WTC11 (cell line): Measurements from ENCODE around the gene EHD3. TPM values are rescaled to one million over a fixed set of nuclear protein-coding genes. Genes with fewer than 3 reads are reported as not detected.

Source experiments
- ATAC-seq: fragments of 200-7000 bp; cut with Tn5 transposase; 2 replicates; pipeline ENCODE4 v1.10.0; 2021; ENCODE audit warnings: mild to moderate bottlenecking, moderate library complexity
- CTCF ChIA-PET: fragments of 300-600 bp; sonication (Branson Sonifier 250); formaldehyde crosslinking; loops from one replicate; lab custom pipeline; 2021; ENCODE audit warnings: antibody characterized with exemption; lab: Charles Lee
- POLR2A ChIA-PET: fragments of 350-600 bp; sonication (Branson Sonifier 250); formaldehyde crosslinking; loops from one replicate; lab custom pipeline; 2021; ENCODE audit warnings: antibody characterized with exemption; lab: Charles Lee
- DNase-seq: peaks from one replicate; pipeline ENCODE4 v3.0.0; 2021; ENCODE audit warnings: low spot score
- H3K27ac Mint-ChIP-seq: 2 replicates; pipeline ENCODE4 v1.8.0; 2021; ENCODE audit warnings: mixed read lengths
- H3K27me3 Mint-ChIP-seq: 2 replicates; pipeline ENCODE4 v1.8.0; 2021; ENCODE audit warnings: low read depth, mild to moderate bottlenecking, moderate library complexity, mixed read lengths
- H3K36me3 Mint-ChIP-seq: 2 replicates; pipeline ENCODE4 v1.8.0; 2021; ENCODE audit warnings: mixed read lengths
- H3K4me1 Mint-ChIP-seq: 2 replicates; pipeline ENCODE4 v1.8.0; 2022; ENCODE audit warnings: mixed read lengths
- H3K4me3 Mint-ChIP-seq: 2 replicates; pipeline ENCODE4 v1.8.0; 2021; ENCODE audit warnings: mild to moderate bottlenecking, moderate library complexity, mixed read lengths
- H3K9me3 Mint-ChIP-seq: 2 replicates; pipeline ENCODE4 v1.8.0; 2021; ENCODE audit warnings: mixed read lengths
- AFF4 ChIP-seq: sonication (generic); formaldehyde crosslinking; IDR thresholded peaks from 2 replicates; pipeline ENCODE4 v1.8.1; 2023; ENCODE audit warnings: mild to moderate bottlenecking, missing genetic modification reagents, borderline replicate concordance
- ATF6 ChIP-seq: sonication (generic); formaldehyde crosslinking; IDR thresholded peaks from 2 replicates; pipeline ENCODE4 v1.8.1; 2023; ENCODE audit warnings: mild to moderate bottlenecking, missing genetic modification reagents
- CBFB ChIP-seq: sonication (generic); formaldehyde crosslinking; IDR thresholded peaks from 2 replicates; pipeline ENCODE4 v1.8.1; 2022; ENCODE audit warnings: mild to moderate bottlenecking, low read depth, missing genetic modification reagents
- E2F1 ChIP-seq: sonication (generic); formaldehyde crosslinking; IDR thresholded peaks from 2 replicates; pipeline ENCODE4 v1.8.0; 2022; ENCODE audit warnings: mild to moderate bottlenecking, missing genetic modification reagents
- EMX1 ChIP-seq: fragments of 250-450 bp; sonication (Bioruptor Pico); IDR thresholded peaks from 2 replicates; pipeline ENCODE4 v1.8.0; 2021; ENCODE audit warnings: mild to moderate bottlenecking
- ERG ChIP-seq: fragments of 250-450 bp; sonication (Bioruptor Pico); IDR thresholded peaks from 2 replicates; pipeline ENCODE4 v1.8.0; 2021; ENCODE audit warnings: mild to moderate bottlenecking
- FOXK1 ChIP-seq: sonication (generic); formaldehyde crosslinking; IDR thresholded peaks from 2 replicates; pipeline ENCODE4 v1.8.0; 2022; ENCODE audit warnings: mild to moderate bottlenecking, moderate library complexity, missing genetic modification reagents
- MAX ChIP-seq: sonication (generic); formaldehyde crosslinking; IDR thresholded peaks from 2 replicates; pipeline ENCODE4 v1.8.0; 2022; ENCODE audit warnings: mild to moderate bottlenecking, missing genetic modification reagents
- NR2C2 ChIP-seq: sonication (generic); formaldehyde crosslinking; IDR thresholded peaks from 2 replicates; pipeline ENCODE4 v1.8.0; 2022; ENCODE audit warnings: mild to moderate bottlenecking, missing genetic modification reagents
- PREB ChIP-seq: sonication (generic); formaldehyde crosslinking; IDR thresholded peaks from 2 replicates; pipeline ENCODE4 v1.8.1; 2022; ENCODE audit warnings: mild to moderate bottlenecking, missing genetic modification reagents, moderate library complexity, borderline replicate concordance
- PRRX2 ChIP-seq: fragments of 250-450 bp; sonication (Bioruptor Pico); IDR thresholded peaks from 2 replicates; pipeline ENCODE4 v1.8.0; 2021; ENCODE audit warnings: mild to moderate bottlenecking
- TEAD1 ChIP-seq: sonication (generic); formaldehyde crosslinking; IDR thresholded peaks from 2 replicates; pipeline ENCODE4 v1.8.0; 2022; ENCODE audit warnings: mild to moderate bottlenecking, missing genetic modification reagents
- TP53 ChIP-seq: sonication (generic); formaldehyde crosslinking; IDR thresholded peaks from 2 replicates; pipeline ENCODE4 v1.8.1; 2023; ENCODE audit warnings: mild to moderate bottlenecking, missing genetic modification reagents
- ZMAT4 ChIP-seq: fragments of 250-450 bp; sonication (Bioruptor Pico); IDR thresholded peaks from 2 replicates; pipeline ENCODE4 v1.9.0; 2021; ENCODE audit warnings: mild to moderate bottlenecking
- ZNF121 ChIP-seq: sonication (generic); formaldehyde crosslinking; IDR thresholded peaks from 2 replicates; pipeline ENCODE4 v1.8.0; 2023; ENCODE audit warnings: missing genetic modification reagents
- ZNF232 ChIP-seq: sonication (generic); formaldehyde crosslinking; IDR thresholded peaks from 2 replicates; pipeline ENCODE4 v1.8.0; 2022; ENCODE audit warnings: mild to moderate bottlenecking, missing genetic modification reagents
- ZNF425 ChIP-seq: fragments of 250-450 bp; sonication (Bioruptor Pico); conservative IDR thresholded peaks from 2 replicates; pipeline ENCODE4 v1.9.0; 2021; ENCODE audit warnings: mild to moderate bottlenecking
- ZNF512 ChIP-seq: sonication (generic); formaldehyde crosslinking; IDR thresholded peaks from 2 replicates; pipeline ENCODE4 v1.8.1; 2022; ENCODE audit warnings: missing genetic modification reagents, borderline replicate concordance
- ZSCAN18 ChIP-seq: fragments of 250-450 bp; sonication (Bioruptor Pico); IDR thresholded peaks from 2 replicates; pipeline ENCODE4 v2.1.2; 2022; ENCODE audit warnings: mild to moderate bottlenecking, moderate library complexity
- total RNA-seq: library from RNA; stranded (reverse); gene quantifications from 3 replicates; pipeline ENCODE4 v1.2.3, GENCODE V29; 2021

Gene EHD3
- total RNA-seq, 1 experiment from 2014 or later, result 10.0 TPM

- TF ChIP-seq PREB (CRISPR knock-in tag) (no peak), CBFB (CRISPR knock-in tag) (no peak), FOXK1 (CRISPR knock-in tag) (no peak)
Observed at GRCh38 chr2:31299547-31299946, 65.6 kb downstream of the EHD3 start (continued).

GRCh38 chr2:31300309-31300708, 66.4 kb downstream of the EHD3 start:
- Mint-ChIP-seq H3K4me1 (peaks cover 23% of the 10 kb centered on the region), H3K36me3 (no peaks in the 10 kb centered on the region), H3K9me3 (no peaks in the 10 kb centered on the region), H3K4me3 (no peak overlapping the region), H3K27ac (no peak overlapping the region), H3K27me3 (0 out of 2 replicates have a peak, but pooled peaks cover 4% of the 10 kb centered on the region)
- CTCF ChIA-PET, result interaction anchor here (1.5 to 1.6 kb wide), 2 partner anchors 33 to 66 kb away, joined by 3 to 5 read pairs; partner anchors contain the start of gene EHD3
- DNase-seq (no peak), ATAC-seq (no peak)
- POLR2A ChIA-PET, result no interaction called here
- no peak for TF ChIP-seq ZNF425
- no peak for TF ChIP-seq ZMAT4
- TF ChIP-seq EMX1 (CRISPR knock-in tag), result no peak
- TF ChIP-seq ZNF232 (CRISPR knock-in tag), result no peak
- no peak for TF ChIP-seq E2F1 (CRISPR knock-in tag)
- TF ChIP-seq TEAD1 (CRISPR knock-in tag), result no peak
- no peak for TF ChIP-seq ZSCAN18
- no peak for TF ChIP-seq TP53
- TF ChIP-seq ZNF121 (CRISPR knock-in tag), result no peak
- no peak for TF ChIP-seq ERG (CRISPR knock-in tag)
- TF ChIP-seq AFF4, result no peak
- TF ChIP-seq ATF6, result no peak
- no peak for TF ChIP-seq PREB (CRISPR knock-in tag)
- no peak for TF ChIP-seq NR2C2 (CRISPR knock-in tag)
- TF ChIP-seq MAX (CRISPR knock-in tag), result no peak
- TF ChIP-seq ZNF512 (CRISPR knock-in tag), result no peak
- no peak for TF ChIP-seq PRRX2 (CRISPR knock-in tag)
